Measurements from ENCODE around the gene UBE4A. TPM values are rescaled to one million over a fixed set of nuclear protein-coding genes. Genes with fewer than 3 reads are reported as not detected.
A peak's percentile ranks its signal among the peaks of the same experiment; 100 is the strongest.

Gene UBE4A
- total and polyA plus RNA-seq, 9 of the 15 experiments (the other 6 are each of a cell fraction or from before 2014, with no cell fraction given): 13.5 to 45.2 (median 26.8) TPM

DNA sequence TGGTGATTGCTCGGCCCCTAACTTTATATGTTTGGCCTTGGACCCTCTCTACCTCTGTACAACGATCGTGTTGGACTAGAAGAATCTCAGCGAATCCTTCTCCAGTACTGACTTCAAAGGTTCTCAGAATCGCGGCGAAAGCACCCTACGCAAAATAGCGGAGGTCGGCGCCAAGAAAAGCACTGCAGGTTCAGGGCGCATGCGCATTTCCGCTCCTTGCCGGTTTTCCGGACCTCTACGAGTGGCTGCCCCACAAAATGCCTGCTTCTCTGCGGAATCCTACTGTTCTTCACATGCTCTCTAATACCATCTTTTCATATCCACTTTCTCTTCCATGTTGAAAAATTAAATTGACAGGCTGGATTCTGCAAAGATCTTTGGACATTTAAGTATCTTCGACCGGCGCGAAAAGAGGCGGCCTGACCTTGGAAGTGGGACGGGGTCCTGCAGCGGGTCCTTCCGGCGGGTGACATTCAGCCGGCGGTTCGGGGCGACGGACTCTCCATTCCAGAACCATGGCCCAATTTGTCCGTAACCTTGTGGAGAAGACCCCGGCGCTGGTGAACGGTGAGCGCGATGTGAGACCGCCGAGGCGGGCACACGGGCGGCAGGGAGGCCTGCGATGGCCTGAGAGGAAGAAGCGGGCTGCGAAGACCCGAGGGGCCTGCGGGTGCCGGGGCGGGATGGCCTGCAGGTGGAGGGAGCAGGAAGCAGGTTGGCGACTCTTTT is 41.9 kb downstream of the UBE4A start, which contains the start of gene ATP5MG (continued):
- TF ChIP-seq CHCHD3 (CRISPR knock-in tag; IDR thresholded peaks at IDR 0.05) (no peak), ZNF518B (CRISPR knock-in tag; IDR thresholded peaks at IDR 0.05) (no peak), ZNF75A (CRISPR knock-in tag; IDR thresholded peaks at IDR 0.05) (no peak), HDGF (IDR thresholded peaks at IDR 0.05) (no peak), RAD51 (IDR thresholded peaks at IDR 0.05; ENCODE audit: borderline replicate concordance, low read depth) (no peak), ZZZ3 (IDR thresholded peaks at IDR 0.05) (peak; percentile 67; the same call in 1 of the 2 replicates), BHLHE40 (IDR thresholded peaks at IDR 0.05; ENCODE audit: low read length) (no peak), ZSCAN32 (CRISPR knock-in tag; IDR thresholded peaks at IDR 0.05) (no peak), FOXP4 (CRISPR knock-in tag; IDR thresholded peaks at IDR 0.05; ENCODE audit: borderline replicate concordance) (no peak), FOXM1 (IDR thresholded peaks at IDR 0.05; ENCODE audit: low read depth) (peak; percentile 36; the same call in 1 of the 2 replicates), FOXM1 (CRISPR knock-in tag; IDR thresholded peaks at IDR 0.05; ENCODE audit: low read depth) (no peak), ZNF778 (CRISPR knock-in tag; IDR thresholded peaks at IDR 0.05) (no peak), ZEB2 (IDR thresholded peaks at IDR 0.05) (no peak), MAFK (IDR thresholded peaks at IDR 0.05; ENCODE audit: low read length) (no peak), ESRRB (CRISPR knock-in tag; IDR thresholded peaks at IDR 0.05; ENCODE audit: borderline replicate concordance) (no peak), RAD21 (CRISPR knock-in tag; conservative IDR thresholded peaks at IDR 0.05 in 1 of 2, IDR thresholded peaks at IDR 0.05 in 1 of 2) (no peak; a peak in 1 of 4 replicates), ZBTB26 (CRISPR knock-in tag; IDR thresholded peaks at IDR 0.05) (no peak), FOXK2 (conservative IDR thresholded peaks at IDR 0.05 in 1 of 2, IDR thresholded peaks at IDR 0.05 in 1 of 2; ENCODE audit: low read depth in 2 of 2) (peak in 1 of 2 experiments; percentile 94; a peak in 2 of 4 replicates), FOXJ3 (CRISPR knock-in tag; IDR thresholded peaks at IDR 0.05) (no peak)

Data from K562 (cell line).